Ureter (tissue), 1 donor: ENCODE measurements around the gene ADCY2. TPM values are rescaled to one million over a fixed set of nuclear protein-coding genes. Genes with fewer than 3 reads are reported as not detected.

ENCODE experiments used
- DNase-seq: peaks from one replicate; pipeline ENCODE4 v3.0.0-alpha.2; 2020; ENCODE audit warnings: low spot score
- total RNA-seq: library from RNA; stranded (reverse); gene quantifications from one replicate; pipeline ENCODE4 v1.2.4, GENCODE V29; 2023
- donor health status: DM: yes; HTN: yes; CAD: no.

The ADCY2 gene
- total RNA-seq, 1 donor from 2014 or later = 13.1 TPM

- DNase-seq = no peak
Measured at GRCh38 chr5:7592910-7593309, 197.0 kb downstream of the ADCY2 start.

DNA sequence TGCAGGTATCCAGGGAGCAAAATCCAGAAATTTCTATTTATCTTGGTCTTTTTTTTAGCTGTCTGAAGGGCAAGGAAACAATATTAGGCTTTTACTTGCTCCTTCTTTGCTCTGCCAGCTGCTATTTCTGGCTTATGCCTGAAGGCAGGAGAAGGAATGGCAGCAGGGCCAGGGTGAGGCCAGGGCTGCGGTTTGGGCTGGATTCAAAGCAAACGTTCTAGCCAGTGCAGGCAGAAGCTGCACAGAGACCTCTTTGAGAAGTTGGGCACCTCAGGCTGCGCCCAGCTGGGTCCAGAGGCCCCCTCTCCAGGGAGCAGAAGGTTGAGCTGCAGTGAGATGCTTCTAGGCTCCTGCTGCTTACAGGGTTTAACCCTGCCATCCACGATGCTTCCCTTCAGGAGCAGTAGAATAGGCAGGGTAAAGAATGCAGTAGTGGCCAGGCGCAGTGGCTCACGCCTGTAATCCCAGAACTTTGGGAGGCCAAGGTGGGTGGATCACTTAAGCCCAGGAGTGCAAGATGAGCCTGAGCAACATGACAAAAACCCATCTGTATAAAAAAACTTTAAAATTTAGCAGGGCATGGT, 201.2 kb downstream of the ADCY2 start:
- DNase-seq = no peak

- no peak for DNase-seq
Measured at GRCh38 chr5:7606840-7607465, 211.0 kb downstream of the ADCY2 start.

- no peak for DNase-seq
Measured at GRCh38 chr5:7608772-7609171, 212.8 kb downstream of the ADCY2 start.

DNA sequence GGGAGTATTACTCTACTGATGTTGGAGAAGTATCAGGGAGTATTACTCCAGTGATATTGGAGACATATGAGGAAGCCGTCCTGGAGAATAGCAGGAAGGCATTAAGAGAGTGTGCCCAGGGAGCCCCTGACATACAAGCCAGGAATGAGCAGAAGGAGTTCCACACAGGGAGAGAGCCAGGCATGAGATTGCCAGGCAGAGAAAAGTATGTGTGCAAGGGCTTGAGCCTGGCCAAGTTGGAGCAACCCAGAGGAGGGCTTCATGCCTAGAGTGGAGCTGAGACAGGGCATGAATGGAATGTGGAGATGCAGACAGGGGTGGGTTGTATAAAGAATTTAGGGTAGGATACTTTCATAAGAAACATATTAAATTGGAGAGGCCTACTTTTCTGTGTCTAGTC, 213.8 kb downstream of the ADCY2 start:
- no peak for DNase-seq

- no peak for DNase-seq
Measured at GRCh38 chr5:7610531-7611177, 214.7 kb downstream of the ADCY2 start.

DNA sequence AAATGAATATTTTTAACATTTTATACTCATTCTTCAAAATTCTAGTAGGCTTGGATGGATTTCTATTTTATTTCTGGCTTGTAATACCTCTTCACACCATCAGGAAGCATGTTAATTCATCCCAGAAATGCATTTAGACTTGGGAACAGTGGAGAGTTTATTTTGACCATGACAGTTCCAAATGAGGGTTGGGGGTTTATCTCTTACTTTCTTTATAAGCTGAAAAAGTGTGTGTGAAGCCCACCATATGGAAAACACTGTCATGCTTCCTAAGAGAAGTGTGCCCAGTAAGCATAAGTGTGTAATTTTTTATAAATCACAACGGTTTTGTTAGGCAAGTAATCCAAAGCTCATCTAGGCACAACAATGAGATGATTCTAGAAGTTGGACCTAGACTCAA, 215.6 kb downstream of the ADCY2 start:
- DNase-seq = no peak

DNA sequence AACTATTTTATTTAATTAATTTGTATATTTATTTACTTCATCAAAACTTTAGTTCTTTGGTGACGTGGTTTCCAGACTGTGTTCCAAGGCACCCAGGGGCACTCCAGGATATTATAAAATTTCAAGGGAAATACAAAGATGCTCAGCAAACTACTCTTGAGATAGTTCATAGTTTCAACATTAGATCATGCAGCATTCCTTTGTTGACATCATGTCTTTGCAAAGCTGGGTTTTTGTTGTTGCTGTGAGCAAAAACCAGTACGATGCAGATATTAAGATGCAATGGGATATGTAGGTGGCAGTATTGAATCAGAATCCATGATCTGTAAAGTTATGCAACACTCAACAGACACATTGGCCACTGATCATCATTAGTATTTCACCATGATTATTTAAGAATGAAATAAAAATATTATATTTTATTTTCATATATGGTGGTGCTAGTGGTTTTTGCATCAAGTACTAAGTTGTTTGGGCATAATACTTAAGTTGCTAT, 219.7 kb downstream of the ADCY2 start:
- no peak for DNase-seq

GRCh38 chr5:7616897-7617296, 221.0 kb downstream of the ADCY2 start:
- no peak for DNase-seq

DNA sequence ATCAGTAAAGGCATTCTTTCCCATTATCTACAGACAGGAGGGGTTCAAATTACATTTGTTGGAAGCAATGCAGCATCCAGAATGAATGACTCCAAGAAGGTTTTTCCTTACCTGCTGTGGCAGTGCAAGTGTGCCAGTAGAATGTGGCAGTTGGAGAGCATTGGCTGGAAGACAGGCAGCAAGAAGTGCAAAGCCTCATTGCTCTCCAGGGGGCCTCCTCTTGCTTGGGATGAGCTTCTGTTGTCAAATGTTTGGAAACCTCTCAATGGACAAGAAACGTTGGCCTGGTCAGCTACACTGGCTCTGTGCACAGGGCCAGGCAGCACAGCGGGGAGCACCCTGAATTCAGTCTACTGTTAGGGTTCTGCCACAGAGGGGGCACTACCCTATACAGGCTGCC, 226.6 kb downstream of the ADCY2 start:
- DNase-seq = no peak

DNA sequence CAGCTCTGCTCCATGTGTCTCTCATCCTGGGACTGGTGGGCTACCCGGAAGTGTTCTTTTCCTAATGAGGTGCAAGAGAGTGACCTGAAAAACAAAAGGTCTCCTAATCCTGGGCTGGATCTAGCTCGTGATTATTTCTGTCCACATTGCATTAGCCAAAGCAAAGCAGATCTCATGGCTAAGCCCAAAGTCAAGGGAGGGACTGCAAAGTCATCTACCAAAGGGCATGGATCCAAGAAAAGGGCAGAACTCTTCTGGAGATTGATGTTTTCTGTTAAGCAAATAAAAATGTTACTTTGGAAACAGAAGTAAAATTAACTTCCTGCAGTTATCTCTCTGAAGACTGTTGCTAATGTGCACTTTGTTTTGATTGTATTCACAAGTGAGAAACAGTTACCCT, 229.8 kb downstream of the ADCY2 start:
- no peak for DNase-seq

- no peak for DNase-seq
Measured at GRCh38 chr5:7628248-7628647, 232.3 kb downstream of the ADCY2 start.

DNA sequence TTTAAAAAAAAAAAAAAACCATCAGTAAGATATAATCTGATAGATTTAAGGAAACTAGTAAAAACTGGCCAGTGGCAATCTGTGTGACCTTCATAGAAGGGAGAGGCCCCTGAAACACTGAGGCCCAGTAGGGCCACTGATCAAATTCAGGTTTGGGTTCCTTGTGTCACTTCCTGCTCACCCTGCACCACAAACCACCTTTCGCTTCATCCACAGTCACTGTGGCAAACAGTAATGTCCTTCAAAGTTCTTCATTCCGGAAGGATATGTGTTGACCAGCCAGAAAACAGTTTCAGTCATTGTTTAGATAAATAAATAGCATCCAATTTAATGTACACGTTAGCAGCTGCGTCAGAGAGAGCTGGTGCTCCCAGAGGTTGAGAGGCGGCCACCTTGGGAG, 232.9 kb downstream of the ADCY2 start:
- DNase-seq = no peak

GRCh38 chr5:7629561-7629960, 233.6 kb downstream of the ADCY2 start:
- DNase-seq = no peak

DNA sequence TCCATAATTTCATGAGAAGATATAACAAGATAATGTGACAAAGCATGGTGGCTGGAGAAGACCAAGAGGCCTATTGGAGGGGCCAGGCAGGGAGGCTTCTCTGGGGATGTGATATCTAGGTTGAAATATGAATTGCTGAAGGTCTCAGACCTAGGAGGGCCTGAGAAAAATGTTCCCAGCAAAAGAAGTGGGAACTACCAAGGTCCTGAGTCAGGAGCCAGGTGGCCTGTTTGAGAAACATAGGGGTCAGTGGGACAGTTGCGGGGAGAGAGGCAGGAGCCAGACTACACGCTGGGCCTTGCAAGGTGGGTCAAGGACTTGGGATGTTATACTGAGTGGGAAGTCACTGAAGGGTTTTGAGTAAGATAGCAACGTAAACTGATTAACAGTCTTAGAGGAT, 238.9 kb downstream of the ADCY2 start:
- no peak for DNase-seq

GRCh38 chr5:7638456-7638855, 242.5 kb downstream of the ADCY2 start:
- no peak for DNase-seq

DNA sequence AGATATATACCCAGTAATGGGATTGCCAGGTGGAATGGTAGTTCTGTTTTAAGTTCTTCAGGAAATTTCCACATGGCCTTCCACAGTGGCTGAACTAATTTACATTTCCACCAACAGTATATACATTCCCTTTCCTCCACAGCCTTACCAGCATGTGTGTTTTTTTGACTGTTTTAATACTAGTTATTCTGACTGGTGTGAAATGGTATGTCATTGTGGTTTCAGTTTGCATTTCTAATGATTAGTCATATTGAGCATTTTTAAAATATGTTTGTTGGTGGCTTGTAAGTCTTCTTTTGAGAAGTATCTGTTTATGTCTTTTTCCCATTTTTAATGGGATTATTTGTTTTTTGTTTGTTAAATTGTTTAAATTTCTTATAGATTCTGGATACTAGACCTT, 246.1 kb downstream of the ADCY2 start:
- no peak for DNase-seq

GRCh38 chr5:7644723-7645122, 248.8 kb downstream of the ADCY2 start:
- no peak for DNase-seq

- no peak for DNase-seq
Measured at GRCh38 chr5:7650755-7651154, 254.8 kb downstream of the ADCY2 start.

DNA sequence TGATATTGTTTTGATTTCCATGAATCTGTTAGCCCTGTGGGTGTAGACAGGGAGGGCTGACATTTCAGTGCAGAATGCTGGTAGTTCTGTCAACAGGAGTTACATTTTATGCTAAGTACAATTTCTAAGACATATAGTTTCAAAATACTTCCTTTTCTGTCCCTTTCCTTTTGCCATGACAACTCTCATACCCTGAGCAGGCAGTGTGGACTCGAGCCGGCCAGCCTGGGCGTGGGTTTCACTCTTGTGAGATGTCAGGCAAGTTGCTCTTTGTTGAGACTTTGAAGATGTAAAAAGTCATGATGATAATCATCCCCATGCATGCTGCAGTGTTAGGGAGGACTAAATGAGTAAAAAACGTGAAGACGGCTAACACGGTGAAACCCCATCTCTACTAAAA, 257.1 kb downstream of the ADCY2 start:
- no peak for DNase-seq

GRCh38 chr5:7657153-7657552, 261.2 kb downstream of the ADCY2 start:
- DNase-seq = no peak

DNA sequence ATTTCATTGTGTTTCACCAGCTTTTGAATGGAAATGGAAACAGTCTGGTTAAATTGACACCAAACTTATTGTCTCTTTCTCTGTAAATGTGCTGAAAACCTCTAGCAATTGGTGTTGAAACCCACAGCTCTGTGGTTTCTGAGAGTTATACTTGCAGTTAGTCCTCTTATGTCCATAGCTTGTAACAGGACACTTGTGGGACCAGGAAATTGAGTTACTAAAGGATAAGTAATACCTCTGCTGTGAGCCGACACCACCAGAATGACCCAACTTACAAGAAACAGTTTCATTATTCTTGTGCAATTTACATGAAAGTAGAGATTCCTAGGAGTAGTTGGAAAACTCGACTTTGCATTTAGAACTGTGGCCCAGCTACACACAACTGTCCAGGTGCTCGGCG, 263.5 kb downstream of the ADCY2 start:
- DNase-seq = no peak

- DNase-seq = no peak
Measured at GRCh38 chr5:7662289-7662688, 266.4 kb downstream of the ADCY2 start.
